Prostate gland (tissue), 2 donors: ENCODE data around the gene MAGI2. TPM values are rescaled to one million over a fixed set of nuclear protein-coding genes. Genes with fewer than 3 reads are reported as not detected.
"Not testable (repeated sequence)": the region's sequence is repeated elsewhere in the genome, so short reads cannot be mapped to it uniquely, and the experiment has no call there.

Source experiments
- DNase-seq: peaks from one replicate; pipeline ENCODE4 v3.0.0-alpha.2; 2019; ENCODE audit warnings: low spot score
- H3K27ac ChIP-seq, 2 donors: fragments of 200-600 bp; sonication (generic); 2 replicates each; pipeline ENCODE4 v1.5.1; 2017 to 2019
- H3K27me3 ChIP-seq: fragments of 200-600 bp; sonication (generic); replicated peaks from 2 replicates; pipeline ENCODE4 v1.5.1; 2019; ENCODE audit not compliant: insufficient read depth
- H3K36me3 ChIP-seq, 2 donors: fragments of 200-600 bp; sonication (generic); 1 replicate in 1 of 2; 2 replicates in 1 of 2; pipeline versions ENCODE4 v1.5.1 to v1.8.1; 2017 to 2019
- H3K4me1 ChIP-seq: fragments of 200-600 bp; sonication (generic); replicated peaks from 2 replicates; pipeline ENCODE4 v1.5.1; 2019
- H3K4me3 ChIP-seq, 2 donors: fragments of 200-600 bp; sonication (generic); 2 replicates each; pipeline ENCODE4 v1.5.1; 2017 to 2019
- H3K9me3 ChIP-seq: fragments of 200-600 bp; sonication (generic); 2 replicates; pipeline ENCODE4 v1.5.1; 2017
- POLR2A ChIP-seq: fragments of 450-650 bp; IDR thresholded peaks from one replicate; pipeline ENCODE4 v1.6.1; 2016; ENCODE audit warnings: antibody characterized with exemption, mild to moderate bottlenecking
- POLR2AphosphoS5 ChIP-seq: sonication (generic); formaldehyde crosslinking; IDR thresholded peaks from one replicate; pipeline ENCODE4 v1.6.1; 2017; ENCODE audit warnings: antibody characterized with exemption
- WGBS: methylation state at CpG from one replicate; pipeline ENCODE4 v1.1.5; 2018; 5-methylcytosine and 5-hydroxymethylcytosine counted together
- intact Hi-C: fragments of 100-400 bp; cut with DNase I; formaldehyde crosslinking; loops from one replicate; pipeline ENCODE4 v1.14.2; 2022
- total RNA-seq, 2 donors: library from RNA; depleted of rRNA; stranded (reverse); fragments of >200 nt; gene quantifications; one replicate each; pipeline ENCODE4 v1.1.0, GENCODE V29; 2016
- TF ChIP-seq, protein P1 (sequence below), 4 experiments: fragments of 200-600 bp in 2 of 4; fragments of 450-650 bp in 2 of 4; sonication (generic) in 2 of 4; IDR thresholded peaks; 1 replicate in 3 of 4; 2 replicates in 1 of 4; pipeline ENCODE4 v1.5.1; 2016 to 2019; ENCODE audit warnings: antibody characterized with exemption in 4 of 4, mild to moderate bottlenecking in 2 of 4, moderate library complexity in 2 of 4

Gene MAGI2
- total RNA-seq, 2 donors from 2014 or later, result 27.1 to 31.3 TPM

DNA sequence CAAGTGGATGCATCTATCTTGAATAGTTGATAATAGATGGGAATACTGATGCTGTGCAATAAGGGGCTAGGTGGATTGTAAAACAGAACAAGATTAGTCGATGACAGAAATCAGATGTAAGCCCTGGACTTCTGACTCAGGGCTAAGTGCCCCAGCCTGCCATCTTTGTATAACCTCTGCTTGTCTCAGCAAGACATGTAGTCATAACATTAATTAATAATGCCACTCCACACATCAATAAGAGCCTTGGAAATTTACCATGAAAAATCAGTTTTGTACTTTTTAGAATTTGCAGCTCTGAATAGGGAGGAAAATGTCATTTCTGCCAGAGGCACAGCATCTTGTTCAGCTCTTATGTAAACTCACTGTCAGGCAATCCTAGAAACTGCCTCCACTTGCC is 1125.7 kb downstream of the MAGI2 start:
- H3K9me3 ChIP-seq, result no peaks in the 10 kb centered on the region
- no peak overlapping the region for H3K27ac ChIP-seq
- no peaks in the 10 kb centered on the region for H3K4me1 ChIP-seq
- no peaks in the 10 kb centered on the region for H3K36me3 ChIP-seq
- TF ChIP-seq, protein P1, sequence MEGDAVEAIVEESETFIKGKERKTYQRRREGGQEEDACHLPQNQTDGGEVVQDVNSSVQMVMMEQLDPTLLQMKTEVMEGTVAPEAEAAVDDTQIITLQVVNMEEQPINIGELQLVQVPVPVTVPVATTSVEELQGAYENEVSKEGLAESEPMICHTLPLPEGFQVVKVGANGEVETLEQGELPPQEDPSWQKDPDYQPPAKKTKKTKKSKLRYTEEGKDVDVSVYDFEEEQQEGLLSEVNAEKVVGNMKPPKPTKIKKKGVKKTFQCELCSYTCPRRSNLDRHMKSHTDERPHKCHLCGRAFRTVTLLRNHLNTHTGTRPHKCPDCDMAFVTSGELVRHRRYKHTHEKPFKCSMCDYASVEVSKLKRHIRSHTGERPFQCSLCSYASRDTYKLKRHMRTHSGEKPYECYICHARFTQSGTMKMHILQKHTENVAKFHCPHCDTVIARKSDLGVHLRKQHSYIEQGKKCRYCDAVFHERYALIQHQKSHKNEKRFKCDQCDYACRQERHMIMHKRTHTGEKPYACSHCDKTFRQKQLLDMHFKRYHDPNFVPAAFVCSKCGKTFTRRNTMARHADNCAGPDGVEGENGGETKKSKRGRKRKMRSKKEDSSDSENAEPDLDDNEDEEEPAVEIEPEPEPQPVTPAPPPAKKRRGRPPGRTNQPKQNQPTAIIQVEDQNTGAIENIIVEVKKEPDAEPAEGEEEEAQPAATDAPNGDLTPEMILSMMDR (IDR thresholded peaks at IDR 0.05), result no peak
- TF ChIP-seq POLR2AphosphoS5 (no peak), POLR2A (no peak)
- no peak overlapping the region for H3K4me3 ChIP-seq
- H3K27me3 ChIP-seq, result no peaks in the 10 kb centered on the region
- DNase-seq, result no peak
- intact Hi-C loops, result no loop called here
- 82% methylated on average over 1 of the region's 1 CpG for WGBS

DNA sequence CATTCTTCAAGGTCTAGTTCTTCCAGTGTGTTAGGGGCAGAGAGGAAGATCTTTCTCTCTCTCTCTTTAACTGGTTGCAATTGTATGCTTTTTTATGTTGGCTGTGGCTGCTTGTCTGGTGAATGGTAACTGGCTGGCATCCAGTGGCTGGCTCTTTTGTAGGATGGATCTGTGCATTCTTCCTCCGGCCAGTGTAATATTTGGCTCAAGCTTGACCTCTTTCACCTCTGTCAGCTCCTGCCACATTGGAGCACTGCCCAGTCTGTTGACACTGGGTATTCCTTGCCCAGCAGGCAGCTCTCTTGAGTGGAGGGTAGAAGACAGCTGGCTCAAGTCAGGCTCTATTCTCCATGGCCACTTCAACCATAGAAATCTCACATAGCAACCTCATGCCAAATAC is 1126.6 kb downstream of the MAGI2 start:
- intact Hi-C loops, result no loop called here
- 16% methylated on average over 1 of the region's 1 CpG for WGBS
- no peak for DNase-seq

GRCh38 chr7:78326189-78326588 is 1127.3 kb downstream of the MAGI2 start:
- WGBS, result 53% methylated on average over 2 of the region's 2 CpGs
- no peaks in the 10 kb centered on the region for H3K9me3 ChIP-seq
- TF ChIP-seq POLR2AphosphoS5 (no peak), POLR2A (no peak)
- TF ChIP-seq, protein P1 (IDR thresholded peaks at IDR 0.05), result no peak
- H3K4me1 ChIP-seq, result no peaks in the 10 kb centered on the region
- intact Hi-C loops, result no loop called here
- H3K27me3 ChIP-seq, result no peaks in the 10 kb centered on the region
- no peak for DNase-seq
- H3K4me3 ChIP-seq, result no peak overlapping the region
- H3K27ac ChIP-seq, result no peak overlapping the region
- H3K36me3 ChIP-seq, result no peaks in the 10 kb centered on the region

More for the DNA sequence above, 1126.6 kb downstream of the MAGI2 start:
- no peak overlapping the region for H3K27ac ChIP-seq
- no peaks in the 10 kb centered on the region for H3K36me3 ChIP-seq
- no peaks in the 10 kb centered on the region for H3K4me1 ChIP-seq
- no peaks in the 10 kb centered on the region for H3K27me3 ChIP-seq
- no peaks in the 10 kb centered on the region for H3K9me3 ChIP-seq
- no peak for TF ChIP-seq POLR2AphosphoS5
- no peak overlapping the region for H3K4me3 ChIP-seq

GRCh38 chr7:78323118-78323517 is 1130.3 kb downstream of the MAGI2 start:
- H3K27me3 ChIP-seq, result no peaks in the 10 kb centered on the region
- TF ChIP-seq POLR2AphosphoS5 (no peak), POLR2A (no peak)
- TF ChIP-seq, protein P1 (IDR thresholded peaks at IDR 0.05), result no peak
- H3K36me3 ChIP-seq, result no peaks in the 10 kb centered on the region
- no peak overlapping the region for H3K4me3 ChIP-seq
- no peaks in the 10 kb centered on the region for H3K9me3 ChIP-seq
- H3K27ac ChIP-seq, result no peak overlapping the region
- 25% methylated on average over 1 of the region's 1 CpG for WGBS
- H3K4me1 ChIP-seq, result no peaks in the 10 kb centered on the region
- intact Hi-C loops, result no loop called here
- DNase-seq, result no peak

DNA sequence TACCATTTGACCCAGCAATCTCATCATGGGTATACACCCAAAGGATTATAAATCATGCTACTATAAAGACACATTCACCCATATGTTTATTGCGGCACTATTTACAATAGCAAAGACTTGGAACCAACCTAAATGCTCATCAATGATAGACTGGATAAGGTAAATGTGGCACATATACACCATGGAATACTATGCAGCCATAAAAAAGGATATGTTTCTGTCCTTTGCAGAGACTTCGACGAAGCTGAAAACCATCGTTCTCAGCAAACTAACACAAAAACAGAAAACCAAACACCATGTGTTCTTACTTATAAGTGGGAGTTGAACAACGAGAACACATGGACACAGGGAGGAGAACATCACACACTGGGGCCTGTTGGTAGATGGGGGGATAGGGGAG is 1131.2 kb downstream of the MAGI2 start:
- 91% methylated on average over 5 of the region's 5 CpGs for WGBS
- DNase-seq, intact Hi-C loops, H3K36me3 ChIP-seq, H3K4me3 ChIP-seq, H3K9me3 ChIP-seq, H3K27ac ChIP-seq, H3K27me3 ChIP-seq, H3K4me1 ChIP-seq: not testable (repeated sequence)

- 95% methylated on average over 12 of the region's 12 CpGs for WGBS
- Histone ChIP-seq H3K9me3 (no peaks in the 10 kb centered on the region), H3K27ac (no peak overlapping the region), H3K4me3 (no peak overlapping the region), H3K27me3 (no peaks in the 10 kb centered on the region), H3K4me1 (no peaks in the 10 kb centered on the region), H3K36me3 (no peaks in the 10 kb centered on the region)
- TF ChIP-seq, protein P1 (IDR thresholded peaks at IDR 0.05), result no peak
- intact Hi-C loops, result no loop called here
- no peak for DNase-seq
Observed at GRCh38 chr7:78317371-78317770, 1136.1 kb downstream of the MAGI2 start.
